GM20000 (cell line): ENCODE data around the gene NRG3.

Experiments
- DNase-seq: peaks from one replicate; pipeline ENCODE4 v3.0.0; 2012; ENCODE audit warnings: low spot score
- CTCF ChIP-seq: IDR thresholded peaks from 2 replicates; pipeline ENCODE4 v1.5.1; 2012; ENCODE audit warnings: mild to moderate bottlenecking, control low read depth; ENCODE audit errors: extremely low read depth, missing control alignments

Gene NRG3

GRCh38 chr10:82737549-82737948, 862.6 kb downstream of the NRG3 start:
- DNase-seq: no peak
- no peak for TF ChIP-seq CTCF

- no peak for TF ChIP-seq CTCF
- no peak for DNase-seq
These were observed 863.6 kb downstream of the NRG3 start for GRCh38 chr10:82738592-82738991.

- DNase-seq: no peak
- TF ChIP-seq CTCF: no peak
These were observed 867.5 kb downstream of the NRG3 start for GRCh38 chr10:82742478-82742877.

- DNase-seq: no peak
- no peak for TF ChIP-seq CTCF
These were observed 867.9 kb downstream of the NRG3 start for GRCh38 chr10:82742898-82743297.

GRCh38 chr10:82750538-82750937, 875.5 kb downstream of the NRG3 start:
- DNase-seq: no peak
- TF ChIP-seq CTCF: no peak

GRCh38 chr10:82757397-82757796, 882.4 kb downstream of the NRG3 start:
- no peak for DNase-seq
- TF ChIP-seq CTCF: no peak

GRCh38 chr10:82757901-82758300, 882.9 kb downstream of the NRG3 start:
- TF ChIP-seq CTCF: no peak

More at GRCh38 chr10:82757901-82758300, 882.9 kb downstream of the NRG3 start:
- no peak for DNase-seq
